Liver (tissue), 9 donors: ENCODE results near the gene RNF126. TPM values are rescaled to one million over a fixed set of nuclear protein-coding genes. Genes with fewer than 3 reads are reported as not detected.
"Not testable (repeated sequence)": the region's sequence is repeated elsewhere in the genome, so short reads cannot be mapped to it uniquely, and the experiment has no call there.

Source experiments
- DNase-seq: peaks from one replicate; pipeline ENCODE4 v3.0.0-alpha.2; 2017; ENCODE audit warnings: low spot score
- H3K27ac ChIP-seq, 2 donors: one replicate each; pipeline ENCODE4 v1.7.0; 2013; ENCODE audit warnings: inconsistent platforms in 2 of 2, low read length in 2 of 2, control low read depth in 1 of 2, low read depth in 1 of 2, mild to moderate bottlenecking in 1 of 2
- H3K27me3 ChIP-seq, 4 donors: one replicate each; pipeline versions ENCODE4 v1.6.1 to v1.7.0; 2013; ENCODE audit warnings: low read length in 3 of 4, inconsistent platforms in 1 of 4, mild to moderate bottlenecking in 1 of 4, moderate library complexity in 1 of 4; ENCODE audit not compliant: control insufficient read depth in 4 of 4, insufficient read depth in 4 of 4
- H3K36me3 ChIP-seq, 4 donors: one replicate each; pipeline versions ENCODE4 v1.6.1 to v1.7.0; 2013; ENCODE audit warnings: low read length in 3 of 4, mild to moderate bottlenecking in 3 of 4, low read depth in 1 of 4, moderate library complexity in 1 of 4; ENCODE audit not compliant: control insufficient read depth in 4 of 4, insufficient read depth in 3 of 4
- H3K4me1 ChIP-seq, 4 donors: one replicate each; pipeline versions ENCODE4 v1.6.1 to v1.7.0; 2013; ENCODE audit warnings: low read length in 3 of 4, mild to moderate bottlenecking in 3 of 4, moderate library complexity in 1 of 4; ENCODE audit not compliant: control insufficient read depth in 4 of 4, insufficient read depth in 4 of 4
- H3K4me3 ChIP-seq, 3 donors: one replicate each; pipeline versions ENCODE4 v1.6.1 to v1.7.0; 2013; ENCODE audit warnings: low read length in 3 of 3, control low read depth in 1 of 3, low read depth in 1 of 3, mild to moderate bottlenecking in 1 of 3
- H3K9ac ChIP-seq, 2 donors: one replicate each; pipeline ENCODE4 v1.7.0; 2013; ENCODE audit warnings: low read length in 2 of 2, mild to moderate bottlenecking in 2 of 2, moderate library complexity in 2 of 2, control low read depth in 1 of 2, low read depth in 1 of 2
- H3K9me3 ChIP-seq, 4 donors: one replicate each; pipeline versions ENCODE4 v1.6.1 to v1.7.0; 2013; ENCODE audit warnings: low read length in 3 of 4; ENCODE audit not compliant: control insufficient read depth in 4 of 4
- CTCF ChIP-seq: fragments of 150-350 bp; IDR thresholded peaks from 2 replicates; pipeline ENCODE4 v1.5.1; 2017; ENCODE audit warnings: improper control_type of control experiment, low read depth, low read length; ENCODE audit not compliant: missing input control
- GABPA ChIP-seq, 2 donors: IDR thresholded peaks in 1 of 2; conservative IDR thresholded peaks in 1 of 2; 2 replicates each; pipeline ENCODE4 v1.6.1; 2016; ENCODE audit warnings: antibody characterized with exemption in 2 of 2, mild to moderate bottlenecking in 1 of 2, moderate library complexity in 1 of 2
- HNF4A ChIP-seq, 2 donors: conservative IDR thresholded peaks; 2 replicates each; pipeline ENCODE4 v1.6.1; 2016; ENCODE audit warnings: antibody characterized with exemption in 2 of 2, mild to moderate bottlenecking in 2 of 2
- HNF4G ChIP-seq: IDR thresholded peaks from 2 replicates; pipeline ENCODE4 v1.6.1; 2016; ENCODE audit warnings: antibody characterized with exemption
- NR2F2 ChIP-seq: IDR thresholded peaks from 2 replicates; pipeline ENCODE4 v1.6.1; 2016; ENCODE audit warnings: antibody characterized with exemption
- RAD21 ChIP-seq, 2 donors: IDR thresholded peaks; 2 replicates each; pipeline ENCODE4 v1.6.1; 2016; ENCODE audit warnings: antibody characterized with exemption in 2 of 2, mild to moderate bottlenecking in 2 of 2
- RXRA ChIP-seq, 2 donors: IDR thresholded peaks; 2 replicates each; pipeline ENCODE4 v1.6.1; 2017 to 2018; ENCODE audit warnings: antibody characterized with exemption in 2 of 2, mild to moderate bottlenecking in 1 of 2
- SP1 ChIP-seq: IDR thresholded peaks from 2 replicates; pipeline ENCODE4 v1.6.1; 2018; ENCODE audit warnings: antibody characterized with exemption, mild to moderate bottlenecking
- YY1 ChIP-seq: IDR thresholded peaks from 2 replicates; pipeline ENCODE4 v1.6.1; 2016; ENCODE audit warnings: antibody characterized with exemption, mild to moderate bottlenecking
- WGBS: extraction: QIAGEN DNeasy Blood & Tissue Kit; methylation state at CpG from one replicate; pipeline ENCODE4 v1.1.7; 2013; 5-methylcytosine and 5-hydroxymethylcytosine counted together
- polyA plus RNA-seq, 2 donors: library from polyadenylated mRNA; stranded (reverse) in 1 of 2; unstranded in 1 of 2; fragments of 200-250 nt in 1 of 2; fragments of >200 nt in 1 of 2; fragmentation: Nextera tagmentation in 1 of 2; extraction: Ambion mirVana in 1 of 2; gene quantifications; one replicate each; pipeline versions ENCODE4 v1.2.1 to v1.2.3, GENCODE V29; 2013 to 2015
- total RNA-seq, 2 donors: library from RNA; depleted of rRNA; stranded (reverse); fragments of >200 nt; gene quantifications; one replicate each; pipeline ENCODE4 v1.2.3, GENCODE V29; 2014
- donor health status: healthy.
- donor health status: healthy.
- donor health status: healthy.
- donor health status: healthy.
- donor health status: healthy.

The RNF126 gene
- total and polyA plus RNA-seq, 4 donors, result 16.7 to 32.7 (median 24.1) TPM

GRCh38 chr19:666985-667573, 4.1 kb upstream of the RNF126 start:
- H3K36me3 ChIP-seq, DNase-seq, H3K9me3 ChIP-seq, H3K27ac ChIP-seq, H3K27me3 ChIP-seq, H3K9ac ChIP-seq, H3K4me3 ChIP-seq: not testable (repeated sequence)
- peaks cover 0 to 18% (median 13%) of the 10 kb centered on the region in 4 donors for H3K4me1 ChIP-seq
- 87% methylated on average over 37 of the region's 38 CpGs for WGBS

GRCh38 chr19:664913-665443, 2.0 kb upstream of the RNF126 start:
- H3K27me3 ChIP-seq, result no peaks in the 10 kb centered on the region
- H3K4me1 ChIP-seq, result peaks cover 3 to 37% (median 24%) of the 10 kb centered on the region in 4 donors
- H3K27ac ChIP-seq, result no peak overlapping the region
- peak; percentile 85 for DNase-seq
- H3K36me3 ChIP-seq, result no peaks in the 10 kb centered on the region
- H3K9me3 ChIP-seq, result no peaks in the 10 kb centered on the region
- TF ChIP-seq RAD21 (IDR thresholded peaks at IDR 0.05) (peak; percentile 87 to 95), CTCF (peak; percentile 80), YY1 (no peak), SP1 (peak; percentile 20), HNF4A (conservative IDR thresholded peaks at IDR 0.05) (no peak)
- H3K9ac ChIP-seq, result no peak overlapping the region
- H3K4me3 ChIP-seq, result no peak overlapping the region
- 16% methylated on average over 24 of the region's 24 CpGs for WGBS

GRCh38 chr19:663682-664117, 686 bp upstream of the RNF126 start:
- no peaks in the 10 kb centered on the region for H3K9me3 ChIP-seq
- peak overlapping the region; percentile 21 to 69 for H3K9ac ChIP-seq
- no peak for DNase-seq
- 24% methylated on average over 18 of the region's 18 CpGs for WGBS
- TF ChIP-seq RXRA (IDR thresholded peaks at IDR 0.05) (peak; percentile 31 to 51), YY1 (no peak), NR2F2 (peak; percentile 42), GABPA (IDR thresholded peaks at IDR 0.05 in 1 of 2, conservative IDR thresholded peaks at IDR 0.05 in 1 of 2) (no peak), HNF4A (conservative IDR thresholded peaks at IDR 0.05) (peak; percentile 36 to 44)
- peak overlapping the region; percentile 49 to 78 (median 60) for H3K4me3 ChIP-seq
- no peaks in the 10 kb centered on the region for H3K27me3 ChIP-seq
- H3K4me1 ChIP-seq, result peaks cover 12 to 50% (median 34%) of the 10 kb centered on the region in 4 donors
- peak overlapping the region; percentile 94 to 95 for H3K27ac ChIP-seq
- no peaks in the 10 kb centered on the region for H3K36me3 ChIP-seq

- no peak for TF ChIP-seq HNF4G
- peak; percentile 64 for DNase-seq
- H3K36me3 ChIP-seq, result no peaks in the 10 kb centered on the region
- no peaks in the 10 kb centered on the region for H3K27me3 ChIP-seq
- under 1% methylated on average over 81 of the region's 81 CpGs for WGBS
- peak overlapping the region; percentile 68 to 98 for H3K9ac ChIP-seq
- H3K4me1 ChIP-seq, result peaks cover 25 to 63% (median 47%) of the 10 kb centered on the region in 4 donors
- peak overlapping the region; percentile 89 to 96 for H3K27ac ChIP-seq
- peak overlapping the region; percentile 80 to 95 (median 92) for H3K4me3 ChIP-seq
- H3K9me3 ChIP-seq, result no peaks in the 10 kb centered on the region
Observed at GRCh38 chr19:662207-662961, 630 bp downstream of the RNF126 start.
